GM12878 (cell line): ENCODE results near the gene ESR2. TPM values are rescaled to one million over a fixed set of nuclear protein-coding genes. Genes with fewer than 3 reads are reported as not detected.

Experiments used
- ATAC-seq: fragments of 200-7000 bp; cut with Tn5 transposase; 3 replicates; pipeline ENCODE4 v1.9.1; 2020; ENCODE audit warnings: mild to moderate bottlenecking, moderate library complexity
- BruUV-seq: library from RNA; stranded (reverse); fragments of 400-500 nt; replicated peaks from 2 replicates; lab custom pipeline; 2021; lab: Mats Ljungman, UMichigan
- CTCF ChIA-PET: fragments of 300-600 bp; sonication (Branson Sonifier 250); formaldehyde crosslinking; extraction: SDS; loops from one replicate; lab custom pipeline; 2021; ENCODE audit warnings: inconsistent platforms; lab: Yijun Ruan, JAX
- POLR2A ChIA-PET: fragments of 350-600 bp; formaldehyde crosslinking; extraction: SDS; loops from one replicate; lab custom pipeline; 2021; ENCODE audit warnings: inconsistent platforms; lab: Charles Lee
- RAD21 ChIA-PET: fragments of 300-600 bp; sonication (Branson Sonifier 250); formaldehyde crosslinking; loops from one replicate; lab custom pipeline; 2023; ENCODE audit warnings: antibody characterized with exemption; ENCODE audit not compliant: unreplicated experiment; lab: Charles Lee
- SMC1A ChIA-PET: fragments of 300-600 bp; sonication (Branson Sonifier 250); formaldehyde crosslinking; loops from one replicate; lab custom pipeline; 2023; ENCODE audit not compliant: unreplicated experiment, uncharacterized antibody; lab: Charles Lee
- DNase-seq: peaks from one replicate; pipeline ENCODE4 v3.0.0-alpha.2; 2011; ENCODE audit warnings: low read depth, low spot score
- FAIRE-seq: peaks from 3 replicates; lab custom pipeline; 2011; peaks lifted over from hg19 to GRCh38; lab: Jason Lieb, UNC
- H2AFZ ChIP-seq: 2 replicates; pipeline ENCODE4 v1.6.0; 2011; ENCODE audit warnings: low read depth, low read length, control low read depth; ENCODE audit not compliant: control insufficient read depth
- H3K27ac ChIP-seq: 2 replicates; pipeline ENCODE4 v1.5.1; 2011; ENCODE audit warnings: control low read depth; ENCODE audit not compliant: control insufficient read depth, insufficient read depth
- H3K27me3 ChIP-seq, 2 experiments: replicated peaks in 1 of 2; 2 replicates each; pipeline versions ENCODE4 v1.6.0 to v1.6.1; 2011; ENCODE audit warnings: low read length in 1 of 2; ENCODE audit not compliant: control insufficient read depth in 2 of 2, insufficient read depth in 2 of 2
- H3K36me3 ChIP-seq, 2 experiments: 2 replicates each; pipeline ENCODE4 v1.5.1; 2011; ENCODE audit warnings: low read length in 1 of 2; ENCODE audit not compliant: control insufficient read depth in 2 of 2, insufficient read depth in 2 of 2
- H3K4me1 ChIP-seq: 2 replicates; pipeline ENCODE4 v1.6.1; 2011; ENCODE audit warnings: mild to moderate bottlenecking, low read length, moderate library complexity, mixed read lengths; ENCODE audit not compliant: control insufficient read depth, insufficient read depth
- H3K4me2 ChIP-seq: 2 replicates; pipeline ENCODE4 v1.6.0; 2011; ENCODE audit warnings: control low read depth; ENCODE audit not compliant: control insufficient read depth, insufficient read depth
- H3K4me3 ChIP-seq: fragments of 200-600 bp; sonication (generic); 2 replicates; pipeline ENCODE4 v1.5.1; 2016
- H3K79me2 ChIP-seq: 2 replicates; pipeline ENCODE4 v1.6.0; 2011; ENCODE audit warnings: low read length; ENCODE audit not compliant: control insufficient read depth, insufficient read depth
- H3K9ac ChIP-seq: 2 replicates; pipeline ENCODE4 v1.8.0; 2011; ENCODE audit warnings: low read length, control low read depth, mixed read lengths; ENCODE audit not compliant: control insufficient read depth, insufficient read depth
- H3K9me3 ChIP-seq: replicated peaks from 3 replicates; pipeline ENCODE4 v1.5.1; 2011; ENCODE audit warnings: mild to moderate bottlenecking, low read length; ENCODE audit not compliant: control insufficient read depth, insufficient read depth
- H4K20me1 ChIP-seq: 2 replicates; pipeline ENCODE4 v1.6.0; 2011; ENCODE audit not compliant: control insufficient read depth, insufficient read depth
- CREB1 ChIP-seq: IDR thresholded peaks from 2 replicates; pipeline ENCODE4 v1.6.1; 2012; ENCODE audit warnings: low read depth, mild to moderate bottlenecking, inconsistent platforms
- DPF2 ChIP-seq: fragments of 450-650 bp; IDR thresholded peaks from 2 replicates; pipeline ENCODE4 v1.6.1; 2017; ENCODE audit warnings: mild to moderate bottlenecking
- ETV6 ChIP-seq, 2 experiments: fragments of 450-650 bp in 1 of 2; IDR thresholded peaks in 1 of 2; conservative IDR thresholded peaks in 1 of 2; 2 replicates each; pipeline ENCODE4 v1.6.1; 2014; ENCODE audit warnings: antibody characterized with exemption in 1 of 2, borderline replicate concordance in 1 of 2, low read depth in 1 of 2, mild to moderate bottlenecking in 1 of 2, moderate library complexity in 1 of 2
- KDM1A ChIP-seq: fragments of 200-600 bp; sonication (generic); IDR thresholded peaks from 2 replicates; pipeline ENCODE4 v1.6.1; 2016; ENCODE audit warnings: borderline replicate concordance
- MXI1 ChIP-seq: fragments of 150-350 bp; IDR thresholded peaks from 2 replicates; pipeline ENCODE4 v1.6.1; 2011; ENCODE audit warnings: low read depth, mild to moderate bottlenecking, inconsistent platforms, low read length, improper control_type of control experiment
- NBN ChIP-seq: fragments of 450-650 bp; IDR thresholded peaks from 2 replicates; pipeline ENCODE4 v1.6.1; 2016
- NKRF ChIP-seq: fragments of 450-650 bp; conservative IDR thresholded peaks from 2 replicates; pipeline ENCODE4 v1.6.1; 2017; ENCODE audit warnings: mild to moderate bottlenecking, moderate library complexity
- NR2F1 ChIP-seq: fragments of 450-650 bp; conservative IDR thresholded peaks from 2 replicates; pipeline ENCODE4 v1.6.1; 2017; ENCODE audit warnings: mild to moderate bottlenecking
- POLR2AphosphoS5 ChIP-seq: IDR thresholded peaks from 2 replicates; pipeline ENCODE4 v1.6.1; 2011; ENCODE audit warnings: mild to moderate bottlenecking, low read length, inconsistent platforms
- STAT3 ChIP-seq: IDR thresholded peaks from 2 replicates; pipeline ENCODE4 v1.6.1; 2011; ENCODE audit warnings: low read depth, low read length, improper control_type of control experiment
- SUPT20H ChIP-seq: IDR thresholded peaks from 2 replicates; pipeline ENCODE4 v1.6.1; 2011; ENCODE audit warnings: low read depth, mild to moderate bottlenecking, low read length, moderate library complexity, borderline replicate concordance; ENCODE audit not compliant: control insufficient read depth
- SUZ12 ChIP-seq: fragments of 200-600 bp; sonication (generic); IDR thresholded peaks from one replicate; pipeline ENCODE4 v1.6.1; 2018; ENCODE audit warnings: antibody characterized with exemption, mild to moderate bottlenecking; ENCODE audit not compliant: unreplicated experiment
- ZSCAN29 ChIP-seq: fragments of 450-650 bp; IDR thresholded peaks from 2 replicates; pipeline ENCODE4 v1.6.1; 2017; ENCODE audit warnings: mild to moderate bottlenecking, moderate library complexity
- ZZZ3 ChIP-seq: IDR thresholded peaks from 2 replicates; pipeline ENCODE4 v1.6.1; 2011; ENCODE audit warnings: low read depth; ENCODE audit not compliant: control insufficient read depth, insufficient read length
- WGBS: methylation state at CpG from one replicate; pipeline ENCODE4 v1.1.6; 2016; ENCODE audit warnings: low lambda C conversion rate; ENCODE audit not compliant: insufficient replicate concordance, insufficient coverage; ENCODE audit errors: missing lambda C conversion rate; 5-methylcytosine and 5-hydroxymethylcytosine counted together
- in situ Hi-C: fragments of 300-500 bp; cut with MboI; formaldehyde crosslinking; loops from 9 replicates; pipeline ENCODE4 v1.14.3; 2018; ENCODE audit warnings: mixed read lengths
- intact Hi-C: fragments of 100-400 bp; cut with micrococcal nuclease; formaldehyde crosslinking; loops from one replicate; pipeline ENCODE4 v1.14.2; 2022; ENCODE audit not compliant: unreplicated experiment
- polyA plus RNA-seq, 11 experiments: library from polyadenylated mRNA; depleted of rRNA in 4 of 11; unstranded in 6 of 11; stranded (reverse) in 5 of 11; fragments of >200 nt; fragmentation: Nextera tagmentation in 4 of 11; fragmentation: Illumina TruSeq in 1 of 11; extraction: Ambion mirVana in 4 of 11; extraction: Trizol in 1 of 11; gene quantifications; 1 replicate in 1 of 11; 2 replicates in 10 of 11; pipeline versions ENCODE4 v1.2.1 to v1.2.3, GENCODE V29; 2011 to 2016; ENCODE audit warnings: inconsistent platforms in 2 of 11, missing spikeins in 2 of 11, low read depth in 1 of 11
- total RNA-seq, 4 experiments: library from RNA; depleted of rRNA in 3 of 4; stranded (reverse); fragments of >200 nt in 3 of 4; fragmentation: Illumina TruSeq in 1 of 4; extraction: Trizol in 1 of 4; gene quantifications; 2 replicates each; pipeline versions ENCODE4 v1.2.1 to v1.2.3, GENCODE V29; 2013 to 2021

The ESR2 gene
- total and polyA plus RNA-seq, 10 of the 15 experiments (the other 5 are each of a cell fraction or from before 2014, with no cell fraction given), result 0.29 to 2.6 (median 0.81) TPM

GRCh38 chr14:64232095-64232838, 61.9 kb downstream of the ESR2 start (continued):
- TF ChIP-seq SUPT20H (no peak), NR2F1 (peak; percentile 99), MXI1 (peak; percentile 53; the same call in 1 of the 2 replicates), NBN (peak; percentile 84; the same call in 1 of the 2 replicates), ETV6 (conservative IDR thresholded peaks at IDR 0.05 in 1 of 2, IDR thresholded peaks at IDR 0.05 in 1 of 2; ENCODE audit: borderline replicate concordance in 1 of 2, low read depth in 1 of 2) (peak in 1 of 2 experiments; percentile 42; a peak in 1 of 4 replicates)

GRCh38 chr14:64229489-64229888, 64.7 kb downstream of the ESR2 start:
- 96% methylated on average over 3 of the region's 3 CpGs for WGBS
- Histone ChIP-seq H4K20me1 (no peaks in the 10 kb centered on the region), H3K4me1 (peaks cover 27% of the 10 kb centered on the region), H2AFZ (no peak overlapping the region), H3K36me3 (peaks cover 4 to 10% of the 10 kb centered on the region in 2 experiments; a peak in 3 of 4 replicates), H3K27ac (no peak overlapping the region), H3K27me3 (no peaks in the 10 kb centered on the region), H3K9me3 (no peaks in the 10 kb centered on the region), H3K4me3 (no peak overlapping the region), H3K9ac (no peak overlapping the region), H3K79me2 (peaks cover 2% of the 10 kb centered on the region; the same call in 1 of the 2 replicates), H3K4me2 (no peak overlapping the region)
- in situ Hi-C loops, result no loop called here
- ChIA-PET RAD21 (interaction anchor here (0.7 to 1.0 kb wide), 2 partner anchors 11 to 58 kb away, joined by 3 read pairs; no protein-coding TSS in a partner anchor), POLR2A (no interaction called here), SMC1A (interaction anchor here (3.1 kb wide), 1 partner anchor 11 kb away, joined by 12 read pairs; no protein-coding TSS in a partner anchor), CTCF (interaction anchor here (1.3 kb wide), 1 partner anchor 20 kb away, joined by 3 read pairs; no protein-coding TSS in a partner anchor)
- intact Hi-C loops, result no loop called here
- no peak for FAIRE-seq
- ATAC-seq, result no peak
- no TSS peak for BruUV-seq
- TF ChIP-seq KDM1A (no peak), DPF2 (no peak), NKRF (no peak), POLR2AphosphoS5 (no peak), ZZZ3 (no peak), CREB1 (no peak), ZSCAN29 (no peak), STAT3 (no peak), SUZ12 (no peak)
- DNase-seq, result no peak
